ENCODE measurements around the gene UGT1A7.
A peak's percentile ranks its signal among the peaks of the same experiment; 100 is the strongest.
"Not testable (repeated sequence)": the region's sequence is repeated elsewhere in the genome, so short reads cannot be mapped to it uniquely, and the experiment has no call there.

Gene UGT1A7

DNA sequence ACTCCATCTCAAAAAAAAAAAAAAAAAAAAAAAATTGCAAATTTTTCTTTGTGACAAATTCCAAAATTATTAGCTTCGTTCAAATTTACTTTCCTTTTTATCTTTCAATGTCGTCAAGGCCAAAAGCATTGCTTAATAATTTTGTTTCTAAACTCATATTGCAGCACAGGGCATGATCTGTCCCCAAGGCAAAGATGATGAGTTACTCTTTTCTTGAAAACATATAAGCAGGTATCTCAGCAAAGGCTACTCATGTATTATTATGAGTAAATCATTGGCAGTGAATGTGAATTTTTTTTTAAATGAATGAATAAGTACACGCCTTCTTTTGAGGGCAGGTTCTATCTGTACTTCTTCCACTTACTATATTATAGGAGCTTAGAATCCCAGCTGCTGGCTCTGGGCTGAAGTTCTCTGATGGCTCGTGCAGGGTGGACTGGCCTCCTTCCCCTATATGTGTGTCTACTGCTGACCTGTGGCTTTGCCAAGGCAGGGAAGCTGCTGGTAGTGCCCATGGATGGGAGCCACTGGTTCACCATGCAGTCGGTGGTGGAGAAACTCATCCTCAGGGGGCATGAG is at the start of gene UGT1A7:
TSS of gene UGT1A7 (plus strand) at position 381 of the 579 bp plus-strand sequence. CDS start at position 418, 37 bp downstream.
- FAIRE-seq, result no peak

GRCh38 chr2:233636306-233636705 is 45.4 kb upstream of the UGT1A7 start, which contains the start of gene UGT1A10:
Gene UGT1A10, plus strand, starts transcription at chr2:233636448. Its CDS starts 75 bp downstream, at chr2:233636523.
- not testable (repeated sequence) for DNase-seq (ENCODE audit: low spot score); FAIRE-seq

More for the DNA sequence above, at the start of gene UGT1A7:
- no peak for DNase-seq (ENCODE audit: low spot score)

GRCh38 chr2:233638836-233639235 is 42.9 kb upstream of the UGT1A7 start:
- FAIRE-seq (peak; percentile 38), DNase-seq (ENCODE audit: low spot score) (no peak)

- DNase-seq (ENCODE audit: low spot score), result no peak
- no peak for FAIRE-seq
Observed at GRCh38 chr2:233639860-233640259, 41.8 kb upstream of the UGT1A7 start.

DNA sequence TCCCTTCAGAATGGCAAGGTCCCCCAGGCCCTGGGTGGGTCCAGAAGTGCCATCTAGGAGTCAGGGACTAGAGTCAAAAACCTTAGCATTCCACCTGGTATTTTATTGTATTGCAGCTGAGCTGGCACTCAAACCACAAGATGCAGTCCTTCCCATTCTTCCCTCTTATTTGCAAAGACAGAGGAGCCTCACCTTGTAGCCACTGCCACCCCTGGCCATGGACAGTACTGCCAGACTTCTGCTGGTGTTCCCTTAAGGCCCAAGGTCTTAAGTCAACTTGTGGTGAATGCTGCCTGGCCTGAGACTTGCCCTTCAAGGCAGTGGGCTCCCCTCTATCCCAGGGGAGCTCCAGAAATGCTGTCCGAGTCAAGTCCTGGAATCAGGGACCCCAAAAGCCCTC is 38.6 kb upstream of the UGT1A7 start:
- DNase-seq (ENCODE audit: low spot score) (peak; percentile 9), FAIRE-seq (no peak)

GRCh38 chr2:233646033-233646432 is 35.7 kb upstream of the UGT1A7 start:
- DNase-seq (ENCODE audit: low spot score); FAIRE-seq: not testable (repeated sequence)

DNA sequence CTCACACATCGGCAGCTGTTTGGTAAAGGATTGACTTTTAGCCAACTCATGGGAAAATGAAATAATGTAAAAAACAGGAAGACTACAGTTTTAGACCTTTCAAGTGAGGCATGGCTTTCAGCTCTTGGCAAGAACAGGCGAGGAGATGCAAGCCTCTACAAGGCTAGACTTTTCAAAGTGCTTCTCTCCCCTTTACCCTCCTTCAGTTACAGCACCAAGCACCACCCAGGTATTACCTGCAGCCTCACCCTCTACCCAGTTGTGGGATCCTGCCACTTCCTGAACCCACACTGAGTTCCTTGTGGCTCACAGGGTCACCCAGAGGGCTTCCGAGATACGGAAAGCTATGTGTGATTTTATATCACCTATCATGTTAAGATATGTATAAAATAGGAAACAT is 30.7 kb upstream of the UGT1A7 start:
- DNase-seq (ENCODE audit: low spot score) (no peak), FAIRE-seq (no peak)

GRCh38 chr2:233651430-233651829 is 30.3 kb upstream of the UGT1A7 start:
- no peak for FAIRE-seq
- DNase-seq (ENCODE audit: low spot score), result no peak

DNA sequence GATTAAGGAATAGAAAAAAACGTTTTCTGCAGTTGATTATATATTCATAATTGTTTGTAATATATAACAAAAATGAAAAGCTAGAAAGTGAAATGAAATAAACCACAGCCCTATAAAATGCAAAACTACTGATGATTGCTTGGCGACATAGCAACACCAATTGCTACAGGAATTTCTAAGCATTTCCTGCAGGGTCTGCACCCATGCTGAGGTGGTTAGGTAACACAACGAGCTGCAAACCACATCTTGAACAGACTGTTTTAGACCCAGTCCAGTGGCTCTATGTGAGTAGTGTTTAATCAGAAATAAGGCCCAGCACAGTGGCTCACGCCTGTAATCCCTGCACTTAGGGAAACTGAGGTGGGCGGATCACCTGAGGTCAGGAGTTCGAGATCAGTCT is 27.2 kb upstream of the UGT1A7 start:
- DNase-seq (ENCODE audit: low spot score) (no peak), FAIRE-seq (no peak)

DNA sequence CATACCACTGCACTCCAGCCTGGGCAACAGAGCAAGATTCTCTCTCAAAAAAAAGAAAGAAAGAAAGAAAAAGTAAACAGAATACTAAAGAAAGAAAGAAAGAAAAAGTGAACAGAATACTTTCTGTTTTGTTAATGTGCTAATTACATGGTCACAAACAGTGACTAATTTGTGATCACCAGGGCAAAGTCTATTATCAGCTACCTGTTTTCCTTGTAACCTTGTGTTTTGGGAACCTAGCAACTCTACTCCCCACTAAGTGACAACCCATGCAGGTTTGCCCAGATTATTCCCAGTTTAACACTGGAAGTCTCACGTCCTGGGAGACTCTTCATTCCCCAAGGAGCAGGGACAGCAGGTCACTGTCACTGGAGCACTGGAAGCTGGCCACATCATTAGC is 26.7 kb upstream of the UGT1A7 start:
- DNase-seq (ENCODE audit: low spot score), result no peak
- FAIRE-seq, result no peak

DNA sequence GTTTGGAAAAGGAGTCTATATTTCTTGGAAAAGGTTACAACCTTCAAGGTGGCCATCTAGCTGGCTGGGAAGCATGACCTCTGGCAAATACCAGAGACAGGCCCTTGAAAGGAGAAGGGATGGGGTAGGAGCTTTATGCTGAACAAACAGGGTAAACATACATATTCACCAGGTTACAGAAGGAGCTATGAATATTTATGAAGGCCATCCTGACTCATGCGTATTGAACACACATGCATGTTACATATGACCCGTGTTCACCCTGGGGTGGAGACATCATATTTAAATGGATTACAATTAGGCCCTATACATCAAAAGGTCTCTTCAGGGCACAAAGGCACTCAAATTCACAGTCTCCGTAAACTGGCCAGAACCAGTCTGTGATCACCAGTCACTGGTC is 25.8 kb upstream of the UGT1A7 start:
- FAIRE-seq; DNase-seq (ENCODE audit: low spot score): not testable (repeated sequence)

GRCh38 chr2:233656443-233656842 is 25.3 kb upstream of the UGT1A7 start:
- FAIRE-seq (peak; percentile 53), DNase-seq (ENCODE audit: low spot score) (no peak)

DNA sequence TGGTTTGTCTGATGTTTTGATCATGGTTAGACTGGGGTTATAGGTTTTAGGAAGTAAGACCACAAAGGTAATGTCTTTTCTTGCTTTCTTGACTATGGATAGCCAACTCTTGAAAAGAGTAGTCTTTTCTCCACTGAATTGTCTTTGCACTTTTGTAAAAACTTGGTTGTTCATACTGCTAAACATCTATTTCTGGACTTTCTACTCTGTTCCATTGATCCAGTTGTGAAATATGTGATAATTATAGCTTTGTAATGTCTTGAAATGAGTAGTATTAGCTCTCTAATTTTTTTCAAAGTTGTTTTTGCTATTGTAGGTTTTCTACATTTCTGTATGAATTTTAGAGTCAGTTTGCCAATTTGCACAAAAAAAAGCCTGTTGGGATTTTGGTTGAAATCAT is 23.1 kb upstream of the UGT1A7 start:
- DNase-seq (ENCODE audit: low spot score) (no peak), FAIRE-seq (no peak)

- no peak for DNase-seq (ENCODE audit: low spot score)
- no peak for FAIRE-seq
Observed at GRCh38 chr2:233663911-233664310, 17.8 kb upstream of the UGT1A7 start.

- DNase-seq (ENCODE audit: low spot score), result peak; percentile 86
- peak; percentile 99 for FAIRE-seq
Observed at GRCh38 chr2:233668605-233669260, 13.0 kb upstream of the UGT1A7 start.

DNA sequence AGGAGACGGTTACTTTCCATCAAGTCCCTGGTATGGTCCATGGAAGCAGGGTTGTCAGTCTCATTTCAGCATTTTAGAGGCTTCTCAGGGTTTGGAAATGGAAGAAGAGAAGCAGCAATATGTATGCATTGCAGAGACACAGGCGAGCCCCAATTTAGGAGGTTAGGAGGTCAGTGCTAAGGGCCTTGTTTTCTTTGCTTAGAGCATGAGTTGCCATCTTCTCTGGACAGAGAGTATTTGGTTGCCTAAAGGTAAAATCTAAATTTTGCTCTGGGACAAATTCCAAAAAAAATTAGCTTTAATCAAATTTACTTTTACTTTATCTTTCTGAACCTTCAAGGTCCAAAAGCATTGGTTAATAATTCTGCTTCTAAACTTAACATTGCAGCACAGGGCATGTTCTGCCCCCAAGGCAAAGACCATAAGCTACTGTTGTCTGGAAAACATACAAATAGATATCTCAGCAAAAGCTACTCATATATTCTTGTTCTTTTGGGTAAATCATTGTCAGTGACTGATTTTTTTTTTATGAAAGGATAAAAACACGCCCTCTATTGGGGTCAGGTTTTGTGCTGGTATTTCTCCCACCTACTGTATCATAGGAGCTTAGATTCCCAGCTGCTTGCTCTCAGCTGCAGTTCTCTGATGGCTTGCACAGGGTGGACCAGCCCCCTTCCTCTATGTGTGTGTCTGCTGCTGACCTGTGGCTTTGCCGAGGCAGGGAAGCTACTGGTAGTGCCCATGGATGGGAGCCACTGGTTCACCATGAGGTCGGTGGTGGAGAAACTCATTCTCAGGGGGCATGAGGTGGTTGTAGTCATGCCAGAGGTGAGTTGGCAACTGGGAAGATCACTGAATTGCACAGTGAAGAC is 10.2 kb upstream of the UGT1A7 start, which contains the start of gene UGT1A9:
TSS of gene UGT1A9 (plus strand) at position 609 of the 872 bp plus-strand sequence. CDS start at position 646, 37 bp downstream.
- FAIRE-seq, result no peak

DNA sequence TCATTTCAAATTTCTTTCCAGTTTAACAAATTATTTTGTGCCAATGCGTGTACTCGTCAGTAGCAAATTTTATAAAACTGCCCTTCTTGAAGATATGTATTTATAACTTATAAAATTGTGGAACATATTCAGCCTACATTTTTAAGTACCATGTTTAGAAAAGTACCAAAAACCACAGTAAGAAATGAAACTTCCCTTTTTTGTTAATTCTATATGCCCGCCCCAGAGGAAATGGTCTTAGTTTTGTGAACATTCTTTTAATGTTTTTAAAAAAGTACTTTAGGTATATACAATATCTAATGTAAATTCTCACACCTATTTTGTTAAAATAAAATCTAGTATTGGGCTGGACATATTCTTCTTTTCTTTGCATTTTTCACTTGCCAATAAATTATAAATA is 8.8 kb upstream of the UGT1A7 start:
- peak; percentile 59 for FAIRE-seq
- DNase-seq (ENCODE audit: low spot score), result no peak

More for the DNA sequence above, 10.2 kb upstream of the UGT1A7 start, which contains the start of gene UGT1A9:
- DNase-seq (ENCODE audit: low spot score), result no peak

DNA sequence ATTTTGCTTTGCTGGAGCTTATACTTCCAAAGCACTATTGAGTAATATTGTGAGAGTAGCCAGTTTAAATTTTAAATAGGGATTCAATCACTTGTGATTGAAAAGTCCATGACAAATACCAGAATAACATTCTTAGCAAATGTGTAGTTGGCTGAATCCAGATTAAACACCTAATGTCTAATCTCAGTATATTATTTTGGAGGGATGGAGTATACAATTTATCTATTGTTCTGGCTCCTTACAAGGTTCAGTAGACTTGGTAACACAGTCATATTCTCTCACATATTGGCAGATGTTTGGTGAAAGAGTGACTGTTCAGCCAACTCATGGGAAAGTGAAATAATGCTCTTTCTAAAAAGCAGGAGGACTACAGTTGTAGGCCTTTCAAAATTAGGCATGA is 7.8 kb upstream of the UGT1A7 start:
- DNase-seq (ENCODE audit: low spot score) (no peak), FAIRE-seq (peak; percentile 80)

- no peak for DNase-seq (ENCODE audit: low spot score)
- FAIRE-seq, result peak; percentile 51
Observed at GRCh38 chr2:233674314-233674713, 7.4 kb upstream of the UGT1A7 start.

- no peak for FAIRE-seq
Observed at GRCh38 chr2:233674995-233675394, 6.7 kb upstream of the UGT1A7 start.

GRCh38 chr2:233676046-233676445 is 5.7 kb upstream of the UGT1A7 start:
- DNase-seq (ENCODE audit: low spot score) (peak; percentile 72), FAIRE-seq (peak; percentile 93)

More at GRCh38 chr2:233674995-233675394, 6.7 kb upstream of the UGT1A7 start:
- DNase-seq (ENCODE audit: low spot score), result no peak

- FAIRE-seq (no peak), DNase-seq (ENCODE audit: low spot score) (no peak)
Observed at GRCh38 chr2:233679196-233679595, 2.5 kb upstream of the UGT1A7 start.

Measured in RCC 7860 (cell line).